Breast epithelium (tissue), 4 donors: ENCODE results near the gene PCCB. TPM values are rescaled to one million over a fixed set of nuclear protein-coding genes. Genes with fewer than 3 reads are reported as not detected.
"Not testable (repeated sequence)": the region's sequence is repeated elsewhere in the genome, so short reads cannot be mapped to it uniquely, and the experiment has no call there.

Experiments
- DNase-seq, 2 donors: peaks; one replicate each; pipeline ENCODE4 v3.0.0-alpha.2; 2019; ENCODE audit warnings: low spot score in 2 of 2
- H3K27ac ChIP-seq, 2 donors: fragments of 200-600 bp; sonication (generic) in 1 of 2; one replicate each; pipeline ENCODE4 v1.5.1; 2016 to 2019; ENCODE audit warnings: mild to moderate bottlenecking in 1 of 2
- H3K27me3 ChIP-seq, 2 donors: fragments of 200-600 bp; sonication (generic) in 1 of 2; one replicate each; pipeline versions ENCODE4 v1.5.1 to v1.6.0; 2017 to 2019; ENCODE audit warnings: control low read depth in 1 of 2, mild to moderate bottlenecking in 1 of 2
- H3K36me3 ChIP-seq: fragments of 200-600 bp; one replicate; pipeline ENCODE4 v1.5.1; 2019
- H3K4me1 ChIP-seq, 2 donors: fragments of 200-600 bp; sonication (generic); one replicate each; pipeline ENCODE4 v1.5.1; 2016 to 2019; ENCODE audit warnings: control low read depth in 1 of 2
- H3K4me3 ChIP-seq, 3 donors: fragments of 200-600 bp; sonication (generic); 1 replicate in 2 of 3; 2 replicates in 1 of 3; pipeline ENCODE4 v1.5.1; 2016 to 2019; ENCODE audit warnings: mild to moderate bottlenecking in 3 of 3, moderate library complexity in 2 of 3
- H3K9me3 ChIP-seq, 2 donors: fragments of 200-600 bp; sonication (generic) in 1 of 2; one replicate each; pipeline ENCODE4 v1.5.1; 2016 to 2019; ENCODE audit warnings: control low read depth in 1 of 2
- POLR2A ChIP-seq: fragments of 450-650 bp; IDR thresholded peaks from one replicate; pipeline ENCODE4 v1.6.1; 2016; ENCODE audit warnings: antibody characterized with exemption, mild to moderate bottlenecking, moderate library complexity
- POLR2AphosphoS5 ChIP-seq, 3 donors: sonication (generic); formaldehyde crosslinking; IDR thresholded peaks; one replicate each; pipeline ENCODE4 v1.6.1; 2017; ENCODE audit warnings: antibody characterized with exemption in 3 of 3
- intact Hi-C: fragments of 100-400 bp; cut with DNase I; formaldehyde crosslinking; loops from one replicate; pipeline ENCODE4 v1.15.1; 2023; ENCODE audit warnings: low total_unique reads
- total RNA-seq, 3 donors: library from RNA; depleted of rRNA; stranded (reverse); fragments of >200 nt; gene quantifications; one replicate each; pipeline ENCODE4 v1.1.0, GENCODE V29; 2016
- TF ChIP-seq, protein P1 (sequence below), 3 donors: fragments of 450-650 bp; IDR thresholded peaks; one replicate each; pipeline ENCODE4 v1.5.1; 2016 to 2017; ENCODE audit warnings: antibody characterized with exemption in 3 of 3, mild to moderate bottlenecking in 3 of 3, moderate library complexity in 3 of 3

PCCB gene
- total RNA-seq, 3 donors from 2014 or later = 24.9 to 35.0 (median 31.3) TPM

DNA sequence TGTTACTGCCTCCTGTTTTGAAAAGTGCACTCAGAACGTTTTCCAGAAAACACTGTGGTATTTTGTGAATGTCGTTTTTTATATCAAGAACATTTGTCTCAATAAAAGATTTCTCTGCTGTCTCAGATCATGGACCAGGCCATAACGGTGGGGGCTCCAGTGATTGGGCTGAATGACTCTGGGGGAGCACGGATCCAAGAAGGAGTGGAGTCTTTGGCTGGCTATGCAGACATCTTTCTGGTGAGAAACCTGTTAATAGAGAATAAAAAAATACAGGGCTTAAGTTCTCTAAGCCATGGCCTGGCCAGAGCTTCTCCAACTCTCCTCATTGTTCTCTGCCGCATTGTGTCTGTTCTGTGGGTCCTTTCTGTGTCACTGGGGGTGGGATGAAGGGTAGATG is 11.7 kb downstream of the PCCB start:
- no peak for DNase-seq
- no peaks in the 10 kb centered on the region for H3K9me3 ChIP-seq
- no peak overlapping the region for H3K27ac ChIP-seq
- intact Hi-C loops = no loop called here
- no peaks in the 10 kb centered on the region for H3K4me1 ChIP-seq
- H3K36me3 ChIP-seq = no peaks in the 10 kb centered on the region
- H3K4me3 ChIP-seq = no peak overlapping the region
- TF ChIP-seq, protein P1, sequence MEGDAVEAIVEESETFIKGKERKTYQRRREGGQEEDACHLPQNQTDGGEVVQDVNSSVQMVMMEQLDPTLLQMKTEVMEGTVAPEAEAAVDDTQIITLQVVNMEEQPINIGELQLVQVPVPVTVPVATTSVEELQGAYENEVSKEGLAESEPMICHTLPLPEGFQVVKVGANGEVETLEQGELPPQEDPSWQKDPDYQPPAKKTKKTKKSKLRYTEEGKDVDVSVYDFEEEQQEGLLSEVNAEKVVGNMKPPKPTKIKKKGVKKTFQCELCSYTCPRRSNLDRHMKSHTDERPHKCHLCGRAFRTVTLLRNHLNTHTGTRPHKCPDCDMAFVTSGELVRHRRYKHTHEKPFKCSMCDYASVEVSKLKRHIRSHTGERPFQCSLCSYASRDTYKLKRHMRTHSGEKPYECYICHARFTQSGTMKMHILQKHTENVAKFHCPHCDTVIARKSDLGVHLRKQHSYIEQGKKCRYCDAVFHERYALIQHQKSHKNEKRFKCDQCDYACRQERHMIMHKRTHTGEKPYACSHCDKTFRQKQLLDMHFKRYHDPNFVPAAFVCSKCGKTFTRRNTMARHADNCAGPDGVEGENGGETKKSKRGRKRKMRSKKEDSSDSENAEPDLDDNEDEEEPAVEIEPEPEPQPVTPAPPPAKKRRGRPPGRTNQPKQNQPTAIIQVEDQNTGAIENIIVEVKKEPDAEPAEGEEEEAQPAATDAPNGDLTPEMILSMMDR (IDR thresholded peaks at IDR 0.05) = no peak
- TF ChIP-seq POLR2A (no peak), POLR2AphosphoS5 (IDR thresholded peaks at IDR 0.05) (no peak)
- no peaks in the 10 kb centered on the region for H3K27me3 ChIP-seq

DNA sequence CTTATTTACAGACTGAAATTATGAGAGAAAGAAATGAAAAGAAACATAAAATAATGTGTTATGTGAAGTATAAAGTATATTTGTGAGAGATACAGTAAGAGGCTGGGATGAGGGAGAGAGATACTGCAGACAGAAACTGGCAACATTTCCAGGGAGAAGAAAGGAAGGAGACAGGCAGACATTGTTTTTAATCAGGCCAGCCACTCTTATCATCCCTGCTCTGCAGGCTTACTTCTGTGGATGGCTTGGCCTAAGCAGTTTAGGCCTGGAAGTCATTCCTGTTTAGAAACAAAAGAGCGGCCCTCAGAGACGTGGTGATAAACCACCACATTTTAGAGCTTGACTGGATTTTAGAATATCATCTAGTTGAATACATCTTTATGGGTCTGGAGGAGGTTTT is 12.4 kb downstream of the PCCB start:
- no peak for DNase-seq
- Histone ChIP-seq H3K9me3 (no peaks in the 10 kb centered on the region), H3K36me3 (no peaks in the 10 kb centered on the region), H3K4me3 (no peak overlapping the region), H3K4me1 (no peaks in the 10 kb centered on the region), H3K27me3 (no peaks in the 10 kb centered on the region), H3K27ac (no peak overlapping the region)
- TF ChIP-seq, protein P1 (IDR thresholded peaks at IDR 0.05) = no peak
- no peak for TF ChIP-seq POLR2AphosphoS5 (IDR thresholded peaks at IDR 0.05)
- TF ChIP-seq POLR2A = no peak
- intact Hi-C loops = no loop called here

DNA sequence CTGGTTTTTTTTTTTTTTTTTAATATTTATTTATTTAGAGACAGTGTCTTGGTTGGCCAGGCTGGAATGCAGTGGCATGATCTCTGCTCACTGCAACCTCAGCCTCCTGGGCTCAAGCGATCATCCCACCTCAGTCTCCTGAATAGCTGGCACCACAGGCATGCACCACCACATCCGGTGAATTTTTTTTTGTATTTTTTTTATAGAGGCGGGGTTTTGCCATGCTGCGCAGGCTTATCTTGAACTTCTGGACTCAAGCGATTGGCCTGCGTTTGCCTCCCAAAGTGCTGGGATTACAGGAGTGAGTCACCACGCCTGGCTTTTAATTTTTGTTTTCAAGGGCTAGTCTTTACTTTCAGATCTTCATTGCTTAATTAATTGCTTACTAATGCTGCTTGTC is 13.1 kb downstream of the PCCB start:
- Histone ChIP-seq H3K36me3 (no peaks in the 10 kb centered on the region), H3K27me3 (no peaks in the 10 kb centered on the region), H3K4me3 (no peak overlapping the region), H3K4me1 (no peaks in the 10 kb centered on the region), H3K27ac (no peak overlapping the region), H3K9me3 (no peaks in the 10 kb centered on the region)
- no peak for DNase-seq
- intact Hi-C loops = no loop called here
- TF ChIP-seq POLR2A = no peak
- TF ChIP-seq POLR2AphosphoS5 (IDR thresholded peaks at IDR 0.05) = no peak
- TF ChIP-seq, protein P1 (IDR thresholded peaks at IDR 0.05) = no peak

DNA sequence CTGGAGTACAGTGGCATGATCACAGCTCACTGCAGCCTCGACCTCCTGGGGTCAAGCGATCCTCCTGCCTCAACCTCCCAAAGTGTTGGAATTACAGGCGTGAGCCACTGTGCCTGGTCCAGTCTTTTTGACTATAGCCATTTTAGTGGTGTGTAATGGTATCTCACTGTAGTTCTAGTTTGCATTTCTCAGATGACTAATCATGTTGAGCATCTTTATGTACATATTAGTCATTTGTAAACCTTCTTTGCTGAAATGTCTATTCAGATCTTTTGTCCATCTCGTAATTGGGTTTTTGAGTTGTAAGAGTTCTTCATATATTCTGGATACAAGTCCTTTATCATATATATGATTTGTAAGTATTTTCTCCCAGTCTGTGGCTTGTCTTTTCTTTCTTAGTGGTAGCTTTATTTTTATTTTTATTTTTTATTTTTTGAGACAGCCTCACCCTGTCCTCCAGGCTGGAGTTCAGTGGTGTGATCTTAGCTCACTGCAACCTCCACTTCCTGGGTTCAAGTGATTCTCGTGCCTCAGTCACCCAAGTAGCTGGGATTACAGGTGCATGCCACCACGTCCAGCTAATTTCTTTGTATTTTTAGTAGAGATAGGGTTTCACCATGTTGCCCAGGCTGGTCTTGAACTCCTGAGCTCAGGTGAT is 16.5 kb downstream of the PCCB start:
- H3K4me3 ChIP-seq, intact Hi-C loops, H3K9me3 ChIP-seq, H3K27me3 ChIP-seq, H3K27ac ChIP-seq, H3K4me1 ChIP-seq, DNase-seq, H3K36me3 ChIP-seq: not testable (repeated sequence)

DNA sequence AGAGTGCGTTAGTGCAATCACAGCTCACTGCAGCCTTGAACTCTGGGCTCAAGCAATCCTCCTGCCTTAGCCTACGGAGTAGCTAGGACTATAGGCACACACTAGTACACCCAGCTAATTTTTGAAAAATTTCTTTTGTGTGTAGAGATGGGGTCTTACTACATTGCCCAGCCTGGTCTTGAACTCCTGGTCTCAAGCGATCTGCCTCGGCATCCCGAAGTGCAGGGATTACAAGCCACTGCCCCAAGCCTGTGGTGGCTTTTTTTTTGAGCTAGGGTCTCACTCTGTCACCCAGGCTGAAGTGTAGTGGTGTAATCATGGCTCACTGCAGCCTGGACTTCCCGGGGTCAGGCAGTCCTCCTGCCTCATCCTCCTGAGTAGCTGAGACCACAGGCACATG is 17.1 kb downstream of the PCCB start:
- no peaks in the 10 kb centered on the region for H3K36me3 ChIP-seq
- intact Hi-C loops = no loop called here
- TF ChIP-seq POLR2A (no peak), POLR2AphosphoS5 (IDR thresholded peaks at IDR 0.05) (no peak)
- TF ChIP-seq, protein P1 (IDR thresholded peaks at IDR 0.05) = no peak
- no peaks in the 10 kb centered on the region for H3K9me3 ChIP-seq
- no peaks in the 10 kb centered on the region for H3K4me1 ChIP-seq
- H3K27me3 ChIP-seq = no peaks in the 10 kb centered on the region
- H3K4me3 ChIP-seq = no peak overlapping the region
- no peak for DNase-seq
- no peak overlapping the region for H3K27ac ChIP-seq

DNA sequence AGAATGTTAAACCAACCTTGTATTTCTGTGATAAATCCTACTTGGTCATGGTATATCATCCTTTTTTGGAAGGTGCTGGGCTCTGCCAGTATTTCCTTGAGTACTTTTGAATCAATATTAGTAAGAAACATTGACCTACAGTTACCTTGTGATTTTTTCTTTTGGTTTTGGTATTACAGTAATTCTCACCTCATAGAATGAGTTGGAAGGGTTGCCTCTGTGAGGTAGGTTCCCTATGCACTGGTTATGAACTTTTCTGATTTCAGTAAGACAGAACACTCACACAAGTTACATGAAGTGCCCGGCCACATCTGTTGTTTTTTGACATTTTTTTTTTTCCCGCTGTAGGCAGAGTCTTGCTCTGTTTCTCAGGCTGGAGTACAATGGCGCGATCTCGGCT is 20.0 kb downstream of the PCCB start:
- intact Hi-C loops = no loop called here
- Histone ChIP-seq H3K4me1 (no peaks in the 10 kb centered on the region), H3K27me3 (no peaks in the 10 kb centered on the region), H3K4me3 (no peak overlapping the region), H3K36me3 (no peaks in the 10 kb centered on the region), H3K27ac (no peak overlapping the region), H3K9me3 (no peaks in the 10 kb centered on the region)
- no peak for DNase-seq
- no peak for TF ChIP-seq POLR2A
- TF ChIP-seq, protein P1 (IDR thresholded peaks at IDR 0.05) = no peak

DNA sequence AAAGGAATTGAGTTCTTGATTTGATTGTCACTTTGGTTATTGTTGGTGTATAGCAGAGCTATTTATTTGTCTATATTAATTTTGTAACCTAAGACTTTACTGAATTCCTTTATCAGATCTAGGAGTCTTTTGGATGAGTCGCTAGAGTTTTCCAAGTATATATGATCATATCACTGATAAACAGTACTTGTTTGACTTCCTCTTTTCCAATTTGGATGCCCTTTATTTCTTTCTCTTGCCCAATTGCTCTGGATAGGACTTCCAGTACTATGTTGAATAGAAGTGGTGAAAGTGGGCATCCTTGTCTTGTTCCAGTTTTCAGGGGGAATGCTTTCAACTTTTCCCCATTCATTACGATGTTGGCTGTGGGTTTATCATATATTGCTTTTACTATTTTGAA is 21.5 kb downstream of the PCCB start:
- intact Hi-C loops, H3K36me3 ChIP-seq, H3K27me3 ChIP-seq, H3K9me3 ChIP-seq, DNase-seq, H3K27ac ChIP-seq, H3K4me1 ChIP-seq, H3K4me3 ChIP-seq: not testable (repeated sequence)
